ENCODE data around the gene C8B. TPM values are rescaled to one million over a fixed set of nuclear protein-coding genes. Genes with fewer than 3 reads are reported as not detected.

C8B gene
- total RNA-seq, 1 experiment from 2014 or later, result not detected

DNA sequence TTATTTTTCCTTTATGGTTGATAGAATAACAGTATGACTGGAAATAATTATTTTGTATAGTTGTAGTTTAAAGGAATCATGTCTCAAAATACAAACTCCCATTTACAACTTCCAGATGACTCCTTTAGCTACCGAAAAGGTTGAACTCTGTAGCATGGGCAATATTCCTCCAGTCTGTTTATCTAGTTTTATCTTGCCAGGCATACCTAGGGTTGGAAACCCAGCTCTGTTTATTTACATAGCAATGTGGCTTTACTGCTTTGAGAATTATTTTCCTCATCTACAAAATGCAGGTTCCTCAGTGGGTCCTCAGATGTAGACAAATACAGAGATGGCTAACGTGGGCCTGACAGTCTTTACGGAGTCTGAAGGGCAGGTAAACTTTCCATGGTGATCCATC lies 60.1 kb downstream of the C8B start:
- Histone ChIP-seq H3K4me3 (no peak overlapping the region), H3K27me3 (ENCODE audit: insufficient read depth, low read depth) (peaks cover 9% of the 10 kb centered on the region), H3F3A (ENCODE audit: insufficient read depth, low read depth) (no peaks in the 10 kb centered on the region), H3K9me3 (ENCODE audit: insufficient read depth, low read depth) (no peaks in the 10 kb centered on the region), H4K20me1 (ENCODE audit: insufficient read depth) (no peaks in the 10 kb centered on the region), H3K4me2 (no peak overlapping the region), H3K4me1 (replicated peaks; ENCODE audit: insufficient read depth) (no peaks in the 10 kb centered on the region), H3K79me2 (ENCODE audit: low read depth) (no peaks in the 10 kb centered on the region), H3K36me3 (ENCODE audit: low read depth) (no peaks in the 10 kb centered on the region), H2AFZ (no peak overlapping the region), H3K9me2 (ENCODE audit: insufficient read depth) (no peaks in the 10 kb centered on the region), H3K27ac (no peak overlapping the region)
- no TSS peak for BruUV-seq (replicated peaks)
- TF ChIP-seq EZH2 (IDR thresholded peaks at IDR 0.05; ENCODE audit: low read depth), result no peak
- intact Hi-C loops (cut with micrococcal nuclease; ENCODE audit: unreplicated experiment), result no loop called here
- CTCF ChIA-PET, result no interaction called here
- POLR2A ChIA-PET (ENCODE audit: unreplicated experiment), result interaction anchor here (0.8 kb wide), 1 partner anchor 44 kb away, joined by 6 read pairs; no protein-coding TSS in a partner anchor
- no peak for DNase-seq

DNA sequence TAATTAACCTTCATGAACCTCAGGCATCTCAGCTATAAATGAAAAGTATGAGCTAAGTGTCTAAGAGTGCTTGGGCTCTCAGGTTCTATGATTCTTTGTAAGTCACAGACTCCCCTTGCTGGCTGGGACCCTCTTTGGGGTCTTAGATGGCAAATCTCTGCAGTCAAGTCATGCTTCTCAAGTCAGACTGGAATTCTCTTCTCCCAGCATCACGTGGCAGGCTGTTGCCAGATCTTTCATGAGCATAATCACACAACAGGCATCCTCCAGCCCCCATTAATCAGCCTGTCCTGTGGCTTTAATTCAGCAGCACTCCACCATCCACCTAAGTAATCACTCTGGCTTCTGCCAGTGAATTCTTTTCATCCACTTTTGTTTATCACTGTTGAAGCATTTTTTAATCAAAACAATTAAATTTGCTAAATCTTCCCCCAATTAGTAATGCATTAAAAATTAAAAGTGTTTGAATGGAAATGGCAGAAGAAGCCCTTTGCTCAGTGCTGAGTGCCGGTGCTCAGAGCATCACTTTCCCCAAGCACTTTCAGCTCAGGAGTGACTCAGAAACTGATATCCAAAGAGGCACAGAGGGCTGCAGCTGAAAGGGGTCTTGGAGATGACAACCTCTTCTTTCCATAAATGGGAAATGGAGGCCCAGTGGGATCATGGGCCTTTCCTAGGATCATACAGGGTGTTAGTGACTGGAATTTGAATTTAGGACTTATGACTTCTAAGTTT lies 61.0 kb downstream of the C8B start:
- no TSS peak for BruUV-seq (replicated peaks)
- no peak overlapping the region for H3K4me3 ChIP-seq
- intact Hi-C loops (cut with micrococcal nuclease; ENCODE audit: unreplicated experiment), result no loop called here
- no peaks in the 10 kb centered on the region for H3K36me3 ChIP-seq (ENCODE audit: low read depth)
- TF ChIP-seq EZH2 (IDR thresholded peaks at IDR 0.05; ENCODE audit: low read depth), result no peak
- TF ChIP-seq, protein P1, sequence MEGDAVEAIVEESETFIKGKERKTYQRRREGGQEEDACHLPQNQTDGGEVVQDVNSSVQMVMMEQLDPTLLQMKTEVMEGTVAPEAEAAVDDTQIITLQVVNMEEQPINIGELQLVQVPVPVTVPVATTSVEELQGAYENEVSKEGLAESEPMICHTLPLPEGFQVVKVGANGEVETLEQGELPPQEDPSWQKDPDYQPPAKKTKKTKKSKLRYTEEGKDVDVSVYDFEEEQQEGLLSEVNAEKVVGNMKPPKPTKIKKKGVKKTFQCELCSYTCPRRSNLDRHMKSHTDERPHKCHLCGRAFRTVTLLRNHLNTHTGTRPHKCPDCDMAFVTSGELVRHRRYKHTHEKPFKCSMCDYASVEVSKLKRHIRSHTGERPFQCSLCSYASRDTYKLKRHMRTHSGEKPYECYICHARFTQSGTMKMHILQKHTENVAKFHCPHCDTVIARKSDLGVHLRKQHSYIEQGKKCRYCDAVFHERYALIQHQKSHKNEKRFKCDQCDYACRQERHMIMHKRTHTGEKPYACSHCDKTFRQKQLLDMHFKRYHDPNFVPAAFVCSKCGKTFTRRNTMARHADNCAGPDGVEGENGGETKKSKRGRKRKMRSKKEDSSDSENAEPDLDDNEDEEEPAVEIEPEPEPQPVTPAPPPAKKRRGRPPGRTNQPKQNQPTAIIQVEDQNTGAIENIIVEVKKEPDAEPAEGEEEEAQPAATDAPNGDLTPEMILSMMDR (conservative IDR thresholded peaks at IDR 0.05), result no peak
- no peaks in the 10 kb centered on the region for H3K9me3 ChIP-seq (ENCODE audit: insufficient read depth, low read depth)
- POLR2A ChIA-PET (ENCODE audit: unreplicated experiment), result interaction anchor here (0.8 kb wide), 1 partner anchor 43 kb away, joined by 6 read pairs; no protein-coding TSS in a partner anchor
- H3F3A ChIP-seq (ENCODE audit: insufficient read depth, low read depth), result no peaks in the 10 kb centered on the region
- H4K20me1 ChIP-seq (ENCODE audit: insufficient read depth), result no peaks in the 10 kb centered on the region
- H3K79me2 ChIP-seq (ENCODE audit: low read depth), result no peaks in the 10 kb centered on the region
- H3K27ac ChIP-seq, result no peak overlapping the region
- H3K27me3 ChIP-seq (ENCODE audit: insufficient read depth, low read depth), result peaks cover 8% of the 10 kb centered on the region
- H2AFZ ChIP-seq, result no peak overlapping the region
- no peaks in the 10 kb centered on the region for H3K9me2 ChIP-seq (ENCODE audit: insufficient read depth)
- no peaks in the 10 kb centered on the region for H3K4me1 ChIP-seq (replicated peaks; ENCODE audit: insufficient read depth)
- H3K4me2 ChIP-seq, result no peak overlapping the region
- CTCF ChIA-PET, result no interaction called here
- DNase-seq, result no peak

DNA sequence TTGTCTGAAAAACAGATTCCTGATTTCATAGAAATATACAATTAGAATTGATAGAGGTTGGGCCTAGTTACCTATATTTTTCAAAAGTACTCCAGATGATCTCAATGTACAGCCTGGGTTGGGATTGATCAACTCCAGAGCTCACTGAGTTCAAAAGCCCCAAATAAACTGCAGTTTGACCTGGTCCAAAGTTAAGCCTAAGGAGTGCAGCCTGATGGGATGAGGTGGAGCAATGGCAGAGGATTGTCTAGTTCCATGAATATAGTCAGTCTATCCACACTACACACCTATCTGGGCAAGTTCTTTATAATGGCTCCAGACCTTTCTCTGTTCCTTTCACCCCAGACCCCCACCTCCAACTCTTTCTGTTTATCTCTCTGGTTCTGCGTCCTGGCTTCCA lies 62.0 kb downstream of the C8B start:
- ChIA-PET CTCF (no interaction called here), POLR2A (ENCODE audit: unreplicated experiment) (no interaction called here)
- no peaks in the 10 kb centered on the region for H3F3A ChIP-seq (ENCODE audit: insufficient read depth, low read depth)

DNA sequence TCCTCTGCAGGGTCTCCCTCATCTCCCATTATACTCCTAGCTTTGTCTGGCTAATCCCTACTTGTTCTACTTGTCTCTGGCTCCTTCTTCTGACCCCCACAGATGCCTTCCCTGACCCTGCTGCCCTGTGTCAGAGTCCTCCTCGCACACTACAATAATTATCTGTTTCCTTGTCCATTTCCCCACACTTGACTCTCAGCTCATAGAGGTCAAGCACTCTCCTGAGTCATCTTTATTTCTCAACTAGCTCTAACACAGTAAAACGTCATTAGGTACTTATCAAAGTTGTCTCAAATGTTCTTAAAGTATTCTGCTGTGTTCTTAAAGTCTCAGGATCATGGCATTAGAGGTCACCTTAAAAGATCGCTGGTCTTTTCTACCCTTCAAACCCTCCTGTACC lies 64.1 kb downstream of the C8B start:
- POLR2A ChIA-PET (ENCODE audit: unreplicated experiment), result no interaction called here
- Histone ChIP-seq H3K4me2 (no peak overlapping the region), H3K36me3 (ENCODE audit: low read depth) (no peaks in the 10 kb centered on the region)

More for the DNA sequence above, 62.0 kb downstream of the C8B start:
- intact Hi-C loops (cut with micrococcal nuclease; ENCODE audit: unreplicated experiment), result no loop called here
- Histone ChIP-seq H2AFZ (no peak overlapping the region), H3K9me2 (ENCODE audit: insufficient read depth) (no peaks in the 10 kb centered on the region), H3K27me3 (ENCODE audit: insufficient read depth, low read depth) (peaks cover 7% of the 10 kb centered on the region), H3K4me3 (no peak overlapping the region), H3K36me3 (ENCODE audit: low read depth) (no peaks in the 10 kb centered on the region), H3K27ac (no peak overlapping the region), H3K4me2 (no peak overlapping the region), H3K9me3 (ENCODE audit: insufficient read depth, low read depth) (no peaks in the 10 kb centered on the region), H3K79me2 (ENCODE audit: low read depth) (no peaks in the 10 kb centered on the region), H4K20me1 (ENCODE audit: insufficient read depth) (no peaks in the 10 kb centered on the region), H3K4me1 (replicated peaks; ENCODE audit: insufficient read depth) (no peaks in the 10 kb centered on the region)
- TF ChIP-seq EZH2 (IDR thresholded peaks at IDR 0.05; ENCODE audit: low read depth), result no peak
- BruUV-seq (replicated peaks), result no TSS peak
- no peak for DNase-seq

More for the DNA sequence above, 64.1 kb downstream of the C8B start:
- intact Hi-C loops (cut with micrococcal nuclease; ENCODE audit: unreplicated experiment), result no loop called here
- H3K9me2 ChIP-seq (ENCODE audit: insufficient read depth), result no peaks in the 10 kb centered on the region
- no peaks in the 10 kb centered on the region for H3K4me1 ChIP-seq (replicated peaks; ENCODE audit: insufficient read depth)
- no peak for DNase-seq
- TF ChIP-seq, protein P1 (conservative IDR thresholded peaks at IDR 0.05), result no peak
- TF ChIP-seq EZH2 (IDR thresholded peaks at IDR 0.05; ENCODE audit: low read depth), result no peak
- no peak overlapping the region for H3K27ac ChIP-seq
- no peak overlapping the region for H2AFZ ChIP-seq
- H3K9me3 ChIP-seq (ENCODE audit: insufficient read depth, low read depth), result no peaks in the 10 kb centered on the region
- BruUV-seq (replicated peaks), result no TSS peak
- CTCF ChIA-PET, result no interaction called here
- H3K79me2 ChIP-seq (ENCODE audit: low read depth), result no peaks in the 10 kb centered on the region
- no peaks in the 10 kb centered on the region for H4K20me1 ChIP-seq (ENCODE audit: insufficient read depth)
- H3F3A ChIP-seq (ENCODE audit: insufficient read depth, low read depth), result no peaks in the 10 kb centered on the region
- H3K4me3 ChIP-seq, result no peak overlapping the region
- peaks cover 7% of the 10 kb centered on the region for H3K27me3 ChIP-seq (ENCODE audit: insufficient read depth, low read depth)

All from PC-9 (cell line).